H1 (cell line): ENCODE results near the gene TNC. TPM values are rescaled to one million over a fixed set of nuclear protein-coding genes. Genes with fewer than 3 reads are reported as not detected.

Source experiments
- ATF2 ChIP-seq: IDR thresholded peaks from 2 replicates; pipeline ENCODE4 v1.6.1; 2012; ENCODE audit warnings: low read length, inconsistent platforms
- polyA plus RNA-seq, 7 experiments: library from polyadenylated mRNA; depleted of rRNA in 3 of 7; stranded (reverse) in 5 of 7; unstranded in 2 of 7; fragments of >200 nt in 5 of 7; fragments of 200-250 nt in 2 of 7; gene quantifications; 1 replicate in 5 of 7; 2 replicates in 1 of 7; 4 replicates in 1 of 7; pipeline versions ENCODE4 v1.2.1 to v1.2.3, GENCODE V29; 2011 to 2013; ENCODE audit warnings: missing spikeins in 2 of 7, mixed read lengths in 2 of 7
- total RNA-seq: library from RNA; stranded (reverse); fragmentation: NEBNext Ultra II Directional; extraction: Animal tissue kit (Norgen Biotek cat#: 25700); gene quantifications from 2 replicates; pipeline ENCODE4 v1.2.1, GENCODE V29; 2021

The TNC gene
- total and polyA plus RNA-seq, 2 of the 8 experiments (the other 6 are each of a cell fraction or from before 2014, with no cell fraction given): 6.2 to 11.4 TPM

GRCh38 chr9:114987116-114987515 is 130.8 kb downstream of the TNC start (continued):
- TF ChIP-seq ATF2: no peak
